NOMO-1 (cell line): Measurements from ENCODE around the gene AMIGO3.
A peak's percentile ranks its signal among the peaks of the same experiment; 100 is the strongest.
"Not testable (repeated sequence)": the region's sequence is repeated elsewhere in the genome, so short reads cannot be mapped to it uniquely, and the experiment has no call there.

Source experiments
- DNase-seq, 2 experiments: peaks; one replicate each; lab custom pipeline; 2025; ENCODE audit not compliant: unreplicated experiment in 2 of 2; lab: John Stamatoyannopoulos, UW

AMIGO3 gene

DNA sequence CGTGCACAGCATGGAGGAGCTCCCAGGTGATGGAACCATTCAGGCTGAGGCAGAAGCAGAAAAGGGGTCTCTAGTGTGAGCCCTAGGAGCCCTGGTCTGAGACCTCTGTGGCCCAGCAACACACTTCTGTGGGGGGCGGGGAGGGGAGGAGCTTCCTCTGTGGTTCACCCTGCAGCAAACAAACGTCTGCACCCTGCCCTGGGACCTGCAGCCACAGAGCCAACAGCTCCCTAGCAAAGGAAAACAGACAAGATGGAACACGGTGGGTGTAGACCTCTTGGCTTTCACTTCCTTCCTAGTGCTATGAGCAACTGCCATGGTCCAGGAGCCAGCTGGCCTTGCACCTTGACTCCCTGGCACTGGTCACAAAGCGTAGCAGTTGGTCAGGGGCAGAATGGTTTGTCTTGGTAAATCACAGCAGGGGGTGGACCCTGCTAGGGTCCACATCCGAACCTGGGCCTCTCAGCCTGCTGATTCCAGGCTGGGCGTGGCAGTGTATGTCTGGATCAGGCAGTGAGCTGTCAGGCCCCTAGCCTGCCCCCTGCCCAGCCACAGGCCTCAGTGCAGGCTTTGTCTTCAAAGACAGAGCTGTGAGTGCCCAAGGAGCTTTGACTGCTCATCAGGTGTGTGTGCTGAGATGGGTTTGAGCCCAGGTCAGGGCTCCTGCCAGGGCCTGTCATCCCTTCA is 6.7 kb downstream of the AMIGO3 start:
- DNase-seq, result no peak

DNA sequence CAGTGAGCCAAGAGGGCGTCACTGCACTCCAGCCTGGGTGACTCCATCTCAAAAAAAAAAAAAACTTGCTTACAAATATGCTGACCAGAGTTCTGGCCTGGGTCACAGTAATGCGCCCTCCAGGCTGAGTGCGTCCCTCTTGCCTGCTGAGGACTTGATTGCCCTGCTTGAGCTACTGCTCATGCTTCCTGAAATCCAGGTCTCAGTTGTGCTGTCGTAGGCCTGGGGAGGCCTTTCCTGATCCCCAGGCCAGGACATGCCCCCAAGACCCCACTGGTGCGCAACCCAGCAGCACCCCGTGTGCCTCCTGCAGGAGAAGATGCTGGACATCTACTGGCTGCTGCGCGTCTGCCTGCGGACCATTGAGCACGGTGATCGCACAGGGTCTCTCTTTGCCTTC is 7.3 kb downstream of the AMIGO3 start:
- no peak for DNase-seq

DNA sequence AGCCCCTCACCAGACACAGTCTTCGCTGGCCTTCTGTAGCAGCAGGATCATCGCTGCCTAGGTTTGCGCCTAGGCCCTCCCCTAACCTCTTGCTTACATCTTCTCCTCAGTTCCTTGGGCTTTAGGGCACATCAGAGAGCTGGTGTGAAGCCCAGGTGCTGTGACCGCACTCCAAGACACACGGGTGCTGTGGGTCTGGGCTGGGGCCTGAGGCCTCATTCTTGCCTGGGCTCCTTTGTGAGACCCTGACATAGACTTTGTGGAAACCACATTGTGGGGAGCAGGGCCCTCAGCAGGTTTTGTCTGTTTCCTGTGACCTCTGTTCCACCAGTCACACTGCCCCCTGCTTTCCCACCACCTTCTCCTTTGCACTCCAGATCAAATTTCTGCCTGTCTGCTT is 8.0 kb downstream of the AMIGO3 start:
- no peak for DNase-seq

DNA sequence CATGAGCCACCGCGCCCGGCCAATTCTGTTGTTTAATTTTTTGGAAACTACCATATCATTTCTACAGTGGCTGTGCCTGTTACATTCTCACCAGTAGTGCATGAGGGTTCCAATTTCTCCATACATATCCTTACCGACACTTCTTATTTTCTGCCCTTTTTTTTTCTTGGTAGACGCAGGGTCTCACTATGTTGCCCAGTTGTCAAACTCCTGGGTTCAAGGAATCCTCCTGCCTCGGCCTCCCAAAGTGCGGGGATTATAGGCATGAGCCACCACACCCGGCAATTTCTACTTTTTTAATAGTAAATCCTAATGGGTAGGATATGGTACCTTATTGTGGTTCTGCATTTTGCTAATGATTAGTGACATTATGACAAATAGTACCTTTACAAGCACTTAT is 9.6 kb downstream of the AMIGO3 start:
- DNase-seq, result no peak

DNA sequence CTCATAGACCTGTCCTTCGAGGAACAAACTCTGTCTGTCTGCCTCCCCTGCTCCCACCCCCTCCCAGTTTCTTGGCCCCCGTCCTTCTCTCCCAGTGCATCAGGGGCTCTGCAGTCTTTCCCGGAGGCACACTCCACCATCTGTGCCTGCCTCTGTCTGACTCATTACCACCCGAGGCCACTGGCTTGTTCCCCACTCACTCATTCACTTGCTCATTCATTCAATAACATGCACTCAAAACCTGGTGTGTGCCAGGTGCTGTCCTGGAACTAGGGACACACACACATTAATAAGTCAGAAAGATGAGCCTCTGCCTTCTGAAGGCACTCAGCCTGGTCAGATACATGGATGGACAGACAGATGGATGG is 12.4 kb downstream of the AMIGO3 start:
- no peak for DNase-seq

DNA sequence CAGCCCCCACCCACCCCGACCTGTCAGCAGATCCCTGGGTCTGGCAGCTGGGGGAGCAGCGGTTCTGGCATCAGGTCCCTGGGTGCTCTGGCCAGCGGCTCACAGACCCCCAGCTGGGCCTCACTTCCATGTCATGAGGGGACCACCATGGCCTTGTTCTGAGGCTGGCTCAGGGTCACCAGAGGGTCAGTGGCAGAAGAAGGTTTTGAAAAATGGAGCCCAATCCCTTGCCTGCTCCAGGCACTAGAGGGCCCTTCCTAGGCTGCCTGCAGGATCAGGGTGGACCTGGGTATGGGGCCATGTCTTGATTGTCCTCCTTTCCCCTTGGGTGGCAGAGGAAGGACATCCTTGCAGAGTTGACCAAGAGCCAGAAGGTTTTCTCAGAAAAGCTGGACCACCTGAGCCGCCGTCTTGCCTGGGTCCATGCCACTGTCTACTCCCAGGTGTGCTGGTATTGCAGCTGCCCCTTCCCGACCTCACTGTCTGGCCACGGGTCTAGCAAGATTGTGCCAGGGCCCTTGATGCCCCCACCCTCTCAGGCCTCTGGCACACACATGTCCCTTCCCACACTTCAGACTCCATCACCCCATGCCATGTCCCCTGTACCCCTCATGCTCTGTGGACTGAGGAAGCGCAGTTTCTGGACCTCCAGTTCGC is 12.9 kb downstream of the AMIGO3 start:
- DNase-seq, result no peak

DNA sequence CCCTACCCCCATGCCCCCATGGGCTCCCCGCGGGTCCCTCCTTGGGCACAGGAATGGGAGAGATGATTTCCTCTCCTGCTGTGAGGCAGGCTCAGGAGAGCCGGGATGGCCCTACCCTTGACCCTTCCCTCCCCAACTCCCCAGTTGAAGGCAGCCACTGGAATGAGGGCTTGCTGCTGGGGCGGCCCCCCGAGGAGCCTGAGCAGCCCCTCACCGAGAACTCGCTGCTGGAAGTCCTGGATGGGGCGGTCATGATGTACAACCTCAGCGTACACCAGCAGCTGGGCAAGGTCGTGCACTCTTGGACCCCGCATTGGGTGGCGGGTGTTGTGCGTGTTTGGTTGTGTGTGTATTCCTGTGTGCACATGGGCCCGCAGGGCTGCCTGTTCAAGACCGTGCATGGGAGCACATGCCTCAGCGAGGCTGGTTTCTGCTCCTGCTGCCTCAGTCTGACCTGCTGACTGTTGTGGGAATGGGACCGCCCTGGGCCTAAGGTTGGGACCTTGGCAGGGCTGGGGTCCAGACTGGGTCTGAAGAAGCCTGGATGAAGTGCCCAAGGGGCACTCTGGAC is 14.0 kb downstream of the AMIGO3 start:
- no peak for DNase-seq

DNA sequence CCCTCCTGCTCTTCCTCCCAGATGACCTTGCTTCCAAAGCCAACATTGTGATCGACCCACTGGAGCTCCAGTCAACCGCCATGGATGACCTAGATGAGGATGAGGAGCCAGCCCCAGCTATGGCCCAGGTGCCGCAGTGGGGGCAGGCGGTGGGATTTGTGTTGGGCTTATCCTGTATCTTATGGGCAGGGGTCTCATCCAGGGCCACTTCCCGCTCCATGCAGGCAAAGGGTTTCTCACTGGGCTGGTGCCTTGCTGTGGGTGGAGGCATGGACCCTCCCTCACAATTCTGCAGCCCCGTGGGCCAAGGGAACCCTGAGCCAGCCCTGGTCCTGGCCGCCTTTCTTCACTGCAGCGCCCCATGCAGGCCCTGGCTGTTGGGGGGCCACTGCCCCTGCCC is 14.9 kb downstream of the AMIGO3 start:
- DNase-seq, result no peak

DNA sequence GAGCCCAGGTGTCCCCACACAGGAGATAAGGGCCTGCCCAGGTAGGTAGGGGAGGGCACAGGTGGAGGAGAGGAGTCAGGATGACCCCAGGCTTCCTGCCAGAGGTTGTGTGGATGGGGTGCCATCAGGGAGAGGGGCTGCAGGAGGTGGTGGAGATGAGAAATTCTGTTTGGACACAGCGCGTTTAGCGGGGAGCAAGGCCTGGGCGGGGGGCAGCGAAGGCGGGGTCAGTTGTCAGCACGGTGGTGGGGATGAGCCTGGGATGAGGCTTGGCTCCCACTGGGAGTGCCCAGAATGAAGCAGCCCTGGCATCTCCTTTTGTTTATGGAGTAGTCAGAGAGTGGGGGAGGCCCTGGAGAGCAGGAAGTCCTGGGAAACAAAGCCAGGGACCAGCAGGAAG is 15.5 kb downstream of the AMIGO3 start:
- DNase-seq, result no peak

DNA sequence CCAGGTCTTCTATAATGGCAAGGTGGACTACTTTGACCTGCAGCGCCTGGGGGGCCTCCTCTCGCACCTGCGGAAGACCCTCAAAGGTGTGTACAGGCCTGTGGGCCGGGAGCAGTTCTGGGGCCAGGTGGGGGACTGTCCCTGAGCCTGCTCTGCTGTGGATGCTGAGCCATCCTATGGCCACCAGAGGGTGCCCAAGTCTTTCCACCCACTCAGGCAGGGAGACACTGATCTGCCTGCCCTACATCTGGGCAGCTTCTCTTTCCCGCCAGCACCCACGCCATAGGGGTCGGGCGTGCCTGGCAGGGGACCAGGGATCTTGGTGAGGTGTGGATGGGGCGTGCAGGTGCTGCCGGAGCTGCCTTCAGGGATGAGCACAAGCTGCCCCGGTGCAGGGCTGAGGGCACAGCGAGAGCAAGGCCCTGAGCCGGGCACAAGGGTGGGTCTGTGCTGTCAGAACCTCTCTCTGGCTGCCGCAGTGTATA is 16.0 kb downstream of the AMIGO3 start:
- peak; percentile 25 to 57 for DNase-seq

DNA sequence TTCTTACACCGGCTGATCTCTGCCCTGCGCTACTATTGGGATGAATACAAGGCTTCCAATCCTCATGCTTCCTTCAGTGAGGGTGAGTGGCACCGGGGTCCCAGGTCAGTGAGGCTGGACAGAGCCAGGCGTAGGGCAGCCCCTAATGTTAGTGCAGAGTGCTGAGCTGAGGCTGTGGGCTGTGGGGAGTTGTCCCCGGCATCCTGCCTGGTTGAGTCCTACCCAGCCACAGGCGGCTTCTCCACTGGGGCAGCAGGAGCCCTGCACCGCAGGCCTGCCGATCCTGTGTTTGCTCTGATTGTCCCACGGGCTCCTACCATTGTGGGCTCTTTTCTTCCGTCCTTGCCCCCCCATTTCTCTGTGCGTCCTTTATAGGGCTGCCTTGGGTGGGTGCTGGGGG is 16.8 kb downstream of the AMIGO3 start:
- DNase-seq, result no peak

DNA sequence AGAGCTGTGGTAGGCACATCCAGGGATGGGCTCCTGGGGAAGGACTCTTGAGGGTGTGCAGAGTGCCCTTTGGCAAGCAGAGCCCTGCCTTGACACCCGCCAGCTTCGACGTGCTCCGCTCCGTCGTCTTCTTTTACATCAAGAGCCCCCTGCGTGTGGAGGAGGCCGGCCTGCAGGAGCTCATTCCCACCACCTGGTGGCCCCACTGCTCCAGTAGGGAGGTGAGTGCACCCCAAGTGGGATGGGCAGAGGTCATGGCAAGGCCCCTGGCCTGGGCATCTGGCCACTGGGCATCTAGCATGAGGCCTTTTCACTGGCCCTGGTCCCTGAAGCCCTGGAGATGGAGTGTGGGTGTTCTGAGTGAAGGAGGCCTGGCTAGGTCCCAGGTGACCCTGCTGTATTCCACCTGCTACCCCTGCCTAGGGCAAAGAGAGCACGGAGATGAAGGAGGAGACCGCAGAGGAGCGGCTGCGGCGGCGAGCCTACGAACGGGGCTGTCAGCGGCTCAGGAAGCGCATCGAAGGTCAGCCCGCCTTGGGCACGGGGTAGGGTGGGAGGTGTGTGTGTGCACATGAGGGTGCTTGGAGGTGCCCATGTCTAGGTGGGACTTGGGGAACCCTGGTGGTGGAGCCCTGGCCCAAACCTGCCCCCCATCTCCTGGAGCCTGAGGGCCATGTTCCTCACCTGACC is 18.0 kb downstream of the AMIGO3 start:
- DNase-seq, result no peak

DNA sequence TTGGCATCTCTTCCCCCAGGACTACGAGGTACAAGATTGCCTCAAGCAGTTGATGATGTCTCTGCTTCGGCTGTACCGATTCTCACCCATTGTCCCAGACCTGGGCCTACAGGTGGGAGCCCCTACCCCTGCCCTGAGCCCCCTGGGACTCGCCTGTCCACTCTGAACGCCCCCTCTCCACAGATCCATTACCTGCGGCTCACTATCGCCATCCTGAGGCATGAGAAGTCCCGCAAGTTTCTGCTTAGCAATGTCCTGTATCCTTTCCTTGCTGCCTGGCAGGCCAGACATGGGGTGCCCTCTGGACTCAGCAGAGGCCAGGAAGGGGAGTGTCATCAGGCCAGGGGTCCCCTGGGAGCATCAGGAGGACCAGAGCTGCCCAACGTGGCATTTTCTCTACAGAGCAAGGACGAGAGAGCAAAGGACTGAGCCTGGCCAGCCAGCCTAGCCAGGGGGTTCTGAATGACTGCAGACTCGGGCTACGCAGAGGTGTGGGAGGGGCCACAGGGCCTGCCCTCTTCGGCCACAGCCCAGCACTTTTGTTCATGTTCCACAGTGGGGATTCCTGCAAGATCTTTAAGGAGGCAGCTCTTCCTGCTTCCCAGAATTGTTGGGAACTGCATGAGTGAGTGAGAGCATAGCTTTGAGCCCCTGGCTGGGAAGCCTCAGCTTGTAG is 18.9 kb downstream of the AMIGO3 start:
- DNase-seq, result no peak

DNA sequence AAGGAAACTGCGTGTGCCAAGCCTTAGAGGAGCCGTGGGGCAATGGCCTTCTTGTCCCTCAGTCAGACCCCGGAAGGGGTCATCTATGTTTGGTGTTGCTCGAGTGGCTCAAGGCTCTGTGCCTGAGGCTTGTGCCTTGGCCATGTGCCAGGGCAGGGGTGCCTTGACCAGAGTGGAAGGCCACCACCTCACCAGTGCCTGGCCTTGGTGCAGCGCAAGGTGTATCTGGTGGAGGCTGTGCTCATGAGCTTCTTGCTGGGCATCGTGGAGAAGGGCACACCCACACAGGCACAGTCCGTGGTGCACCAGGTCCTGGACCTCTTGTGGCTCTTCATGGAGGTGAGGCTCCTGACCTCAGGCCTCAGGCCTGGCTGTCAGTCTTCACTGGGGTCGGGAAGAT is 19.5 kb downstream of the AMIGO3 start:
- DNase-seq, result no peak

DNA sequence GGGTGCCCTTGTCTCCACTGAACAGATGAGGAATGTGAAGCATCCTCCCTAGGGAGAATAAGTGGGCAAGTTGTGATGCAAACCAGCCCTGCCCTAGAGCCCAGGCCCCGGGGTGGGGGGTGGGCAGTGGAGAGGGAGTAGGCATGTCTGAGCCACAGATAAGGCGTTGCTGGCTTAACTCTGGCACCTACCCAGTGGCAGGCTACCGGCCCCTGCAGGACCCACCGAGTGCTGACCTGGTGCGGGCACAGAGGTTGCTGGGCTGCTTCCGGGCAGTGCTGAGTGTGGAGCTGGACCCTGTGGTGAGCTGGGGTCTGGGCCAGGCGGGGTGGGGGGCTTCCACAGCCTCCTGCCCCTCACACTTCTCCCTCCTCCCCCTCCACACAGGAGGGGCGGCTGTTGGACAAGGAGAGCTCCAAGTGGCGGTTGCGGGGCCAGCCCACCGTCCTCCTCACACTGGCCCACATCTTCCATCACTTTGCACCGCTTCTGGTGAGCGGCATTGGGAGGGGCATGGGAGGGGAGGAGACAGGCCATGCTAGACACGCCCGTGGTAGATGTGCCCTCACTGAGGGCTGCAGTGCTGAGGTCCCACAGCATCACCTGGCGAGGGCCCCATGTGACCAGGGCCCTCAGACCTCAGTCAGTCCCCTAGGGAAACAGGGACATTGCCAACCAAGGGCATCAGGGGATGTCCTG is 20.1 kb downstream of the AMIGO3 start:
- no peak for DNase-seq

DNA sequence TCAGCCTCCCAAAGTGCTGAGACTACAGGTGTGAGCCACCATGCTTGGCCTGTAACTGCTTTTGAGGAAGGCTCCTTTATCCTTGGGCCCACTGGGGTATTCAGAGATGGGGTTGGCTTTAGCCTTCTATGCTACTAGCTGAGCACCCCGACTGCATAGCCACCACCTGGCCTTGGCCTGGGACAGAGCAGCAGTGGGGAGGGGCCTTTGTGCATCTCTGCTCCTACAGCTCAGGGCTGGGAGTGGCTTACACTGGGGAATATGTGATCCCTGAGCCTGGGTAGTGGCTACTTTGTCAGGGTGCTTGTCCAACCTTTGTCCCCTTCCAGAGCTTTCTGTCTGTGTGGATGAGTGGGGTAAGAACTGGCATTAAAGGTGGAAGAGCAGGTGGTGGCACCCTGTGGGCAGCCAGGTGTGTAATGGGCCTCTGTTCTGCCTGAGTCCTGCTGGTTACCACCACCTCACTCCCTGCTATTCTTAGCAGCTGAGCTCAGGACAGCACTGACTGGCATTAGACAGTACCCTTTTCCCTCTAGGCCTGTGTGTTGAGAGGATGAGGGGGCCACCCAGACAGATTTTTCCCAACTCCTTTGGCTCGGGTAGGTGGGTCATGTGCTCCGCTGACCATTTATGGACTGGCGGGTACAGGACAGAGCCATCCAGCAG is 24.0 kb downstream of the AMIGO3 start:
- not testable (repeated sequence) for DNase-seq

DNA sequence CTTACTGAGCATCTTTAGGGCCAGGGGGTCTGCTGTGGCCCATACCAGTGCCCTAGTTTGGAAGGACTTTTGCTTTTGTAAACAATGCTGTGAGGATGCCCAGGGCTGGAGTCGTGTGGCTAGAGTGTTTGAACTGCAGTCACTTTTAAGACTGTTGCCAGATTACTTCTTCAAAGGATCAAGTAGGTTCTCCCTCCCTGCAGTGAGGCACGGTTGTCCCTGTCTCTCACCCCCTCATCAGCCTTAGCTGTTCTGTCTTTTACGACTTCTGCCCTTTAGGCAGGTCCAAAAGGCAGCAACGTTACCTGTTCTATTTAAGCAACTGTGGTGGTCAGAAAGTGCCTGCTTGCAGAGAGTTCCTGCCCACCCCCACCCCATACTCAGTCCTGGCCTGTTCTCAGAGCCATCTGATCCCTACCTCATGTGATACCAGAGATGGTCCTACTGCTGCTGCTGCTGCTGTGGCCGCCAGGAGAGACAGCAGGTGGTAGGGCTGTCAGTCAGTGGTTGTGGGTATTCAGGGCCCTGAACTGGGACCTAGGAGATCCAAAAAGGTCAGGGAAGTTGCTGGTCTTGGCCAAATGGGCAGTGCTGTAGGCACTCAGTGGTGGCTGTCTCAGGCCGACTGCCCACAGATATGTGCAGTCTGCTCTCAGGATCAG is 24.9 kb downstream of the AMIGO3 start:
- DNase-seq, result not testable (repeated sequence)

DNA sequence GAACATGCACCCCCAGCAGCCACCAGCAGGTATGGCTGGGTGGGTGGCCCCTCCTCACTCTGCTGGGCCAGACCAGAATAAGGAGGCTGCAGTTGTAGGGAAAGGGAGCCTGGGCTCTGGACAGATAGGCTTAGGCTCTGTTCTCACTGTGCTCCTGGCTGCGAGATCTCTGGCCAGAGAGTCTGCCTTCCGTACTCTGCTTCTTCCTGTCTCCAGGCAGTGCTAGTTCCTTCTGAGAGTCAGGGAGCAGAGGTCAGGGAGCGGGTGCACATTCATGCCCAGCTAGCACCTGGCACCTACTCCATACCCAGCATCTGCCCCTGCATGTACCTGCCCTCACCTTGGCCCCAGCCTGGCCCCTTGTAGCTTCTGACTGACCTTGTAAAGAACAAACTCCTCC is 28.0 kb downstream of the AMIGO3 start:
- not testable (repeated sequence) for DNase-seq

DNA sequence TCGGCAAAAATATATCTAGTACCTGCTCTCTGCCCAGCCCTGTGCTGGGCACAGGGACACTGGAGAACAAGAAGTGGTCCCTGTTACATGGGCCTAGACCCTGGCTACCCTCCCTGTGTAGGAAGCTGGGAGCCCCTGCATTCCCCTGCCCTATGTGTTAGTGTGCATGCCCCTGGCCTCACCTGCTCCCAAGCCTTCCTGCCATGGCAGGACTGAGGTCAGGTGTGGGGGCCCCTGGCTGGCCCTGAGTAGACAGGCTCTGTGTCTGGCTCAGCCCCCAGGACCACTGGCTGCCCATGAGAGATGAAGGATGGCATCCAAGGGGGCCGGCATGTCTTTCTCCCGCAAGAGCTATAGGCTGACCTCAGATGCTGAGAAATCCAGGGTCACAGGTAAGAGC is 28.6 kb downstream of the AMIGO3 start:
- DNase-seq, result not testable (repeated sequence)
